GM23338 (cell line): ENCODE measurements around the gene TNFRSF11A. TPM values are rescaled to one million over a fixed set of nuclear protein-coding genes. Genes with fewer than 3 reads are reported as not detected.

ENCODE experiments used
- ATAC-seq: fragments of 200-7000 bp; cut with Tn5 transposase; 3 replicates; pipeline ENCODE4 v1.9.1; 2020
- DNase-seq: peaks from one replicate; pipeline ENCODE4 v3.0.0-alpha.2; 2015; ENCODE audit warnings: low spot score
- H2AFZ ChIP-seq: fragments of 200-600 bp; sonication (generic); 2 replicates; pipeline ENCODE4 v1.8.0; 2016; ENCODE audit warnings: antibody characterized with exemption, mild to moderate bottlenecking, moderate library complexity
- H3F3A ChIP-seq: fragments of 200-600 bp; sonication (generic); replicated peaks from 2 replicates; pipeline ENCODE4 v1.8.0; 2017; ENCODE audit warnings: antibody characterized with exemption, mixed run types, low read depth
- H3K27ac ChIP-seq: fragments of 200-600 bp; sonication (generic); 2 replicates; pipeline ENCODE4 v1.6.1; 2016; ENCODE audit warnings: low read depth
- H3K27me3 ChIP-seq: fragments of 200-600 bp; sonication (generic); 2 replicates; pipeline ENCODE4 v1.8.0; 2016; ENCODE audit warnings: mild to moderate bottlenecking, mixed run types, moderate library complexity; ENCODE audit not compliant: insufficient read depth
- H3K36me3 ChIP-seq: fragments of 200-600 bp; sonication (generic); 2 replicates; pipeline ENCODE4 v1.8.0; 2016; ENCODE audit warnings: mild to moderate bottlenecking; ENCODE audit not compliant: insufficient read depth
- H3K4me1 ChIP-seq: fragments of 200-600 bp; sonication (generic); 2 replicates; pipeline ENCODE4 v1.8.0; 2016; ENCODE audit warnings: mild to moderate bottlenecking, moderate library complexity; ENCODE audit not compliant: insufficient read depth
- H3K4me2 ChIP-seq: fragments of 200-600 bp; sonication (generic); 2 replicates; pipeline ENCODE4 v1.7.1; 2017; ENCODE audit warnings: mixed run types
- H3K4me3 ChIP-seq: fragments of 200-600 bp; sonication (generic); 2 replicates; pipeline ENCODE4 v1.6.1; 2016; ENCODE audit warnings: mixed run types
- H3K79me2 ChIP-seq: fragments of 200-600 bp; sonication (generic); replicated peaks from 2 replicates; pipeline ENCODE4 v1.8.0; 2017; ENCODE audit warnings: mild to moderate bottlenecking; ENCODE audit not compliant: insufficient read depth
- H3K9me2 ChIP-seq: fragments of 200-600 bp; sonication (generic); 2 replicates; pipeline ENCODE4 v1.8.0; 2017; ENCODE audit not compliant: insufficient read depth
- H4K20me1 ChIP-seq: fragments of 200-600 bp; sonication (generic); replicated peaks from 2 replicates; pipeline ENCODE4 v1.8.0; 2017; ENCODE audit warnings: mild to moderate bottlenecking; ENCODE audit not compliant: insufficient read depth
- H3K27ac Mint-ChIP-seq: 2 replicates; pipeline ENCODE4 v1.8.0; 2020; ENCODE audit warnings: inconsistent platforms, mild to moderate bottlenecking, moderate library complexity, mixed read lengths
- H3K27me3 Mint-ChIP-seq: 3 replicates; pipeline ENCODE4 v1.8.0; 2022; ENCODE audit warnings: low read depth, mild to moderate bottlenecking, moderate library complexity, mixed read lengths, inconsistent platforms; ENCODE audit not compliant: insufficient read depth, poor library complexity
- H3K36me3 Mint-ChIP-seq: 3 replicates; pipeline ENCODE4 v1.8.0; 2021; ENCODE audit warnings: low read depth, mild to moderate bottlenecking, inconsistent platforms, moderate library complexity, mixed read lengths
- H3K4me1 Mint-ChIP-seq: 3 replicates; pipeline ENCODE4 v1.8.0; 2020; ENCODE audit warnings: mild to moderate bottlenecking, inconsistent platforms, mixed read lengths
- H3K4me3 Mint-ChIP-seq: 3 replicates; pipeline ENCODE4 v1.8.0; 2021; ENCODE audit warnings: moderate library complexity, mild to moderate bottlenecking, inconsistent platforms, mixed read lengths
- H3K9me3 Mint-ChIP-seq: 3 replicates; pipeline ENCODE4 v1.8.0; 2020; ENCODE audit warnings: moderate library complexity, mild to moderate bottlenecking, inconsistent platforms, mixed read lengths
- CREB1 ChIP-seq: fragments of 250-450 bp; sonication (Bioruptor Pico); IDR thresholded peaks from 2 replicates; pipeline ENCODE4 v1.5.0; 2020; ENCODE audit warnings: low read depth, mild to moderate bottlenecking, moderate library complexity
- EZH2phosphoT487 ChIP-seq: fragments of 200-600 bp; sonication (generic); IDR thresholded peaks from one replicate; pipeline ENCODE4 v1.8.1; 2018; ENCODE audit warnings: antibody characterized with exemption; ENCODE audit not compliant: unreplicated experiment
- JUNB ChIP-seq: IDR thresholded peaks from one replicate; pipeline ENCODE4 v1.6.1; 2016; ENCODE audit warnings: antibody characterized with exemption; ENCODE audit not compliant: unreplicated experiment
- NANOG ChIP-seq: IDR thresholded peaks from 2 replicates; pipeline ENCODE4 v1.6.1; 2016; ENCODE audit warnings: antibody characterized with exemption, borderline replicate concordance
- STAT1 ChIP-seq: IDR thresholded peaks from one replicate; pipeline ENCODE4 v1.6.1; 2016; ENCODE audit warnings: antibody characterized with exemption; ENCODE audit not compliant: unreplicated experiment
- ZNF114 ChIP-seq: fragments of 250-450 bp; sonication (Bioruptor Pico); IDR thresholded peaks from 2 replicates; pipeline ENCODE4 v1.5.0; 2020; ENCODE audit warnings: mild to moderate bottlenecking, moderate library complexity
- polyA plus RNA-seq: library from polyadenylated mRNA; unstranded; fragments of >200 nt; fragmentation: Nextera tagmentation; extraction: Ambion mirVana; gene quantifications from 2 replicates; pipeline ENCODE4 v1.2.1, GENCODE V29; 2016
- total RNA-seq: library from RNA; depleted of rRNA; stranded (reverse); fragments of >200 nt; shearing (Covaris generic); gene quantifications from 2 replicates; pipeline ENCODE4 v1.2.3, GENCODE V29; 2014
- TF ChIP-seq, protein P1 (sequence below), 2 experiments: fragments of 200-600 bp in 1 of 2; sonication (generic) in 1 of 2; conservative IDR thresholded peaks; 2 replicates each; pipeline versions ENCODE4 v1.5.1 to v1.6.1; 2016 to 2017; ENCODE audit warnings: antibody characterized with exemption in 2 of 2, low read depth in 2 of 2, mild to moderate bottlenecking in 2 of 2, moderate library complexity in 1 of 2
- TF ChIP-seq, protein P2 (sequence below): fragments of 250-450 bp; sonication (Bioruptor Pico); IDR thresholded peaks from 2 replicates; pipeline ENCODE4 v1.5.0; 2020; ENCODE audit warnings: mild to moderate bottlenecking, moderate library complexity

TNFRSF11A gene
- total and polyA plus RNA-seq, 2 experiments from 2014 or later: 3.8 to 7.3 TPM

DNA sequence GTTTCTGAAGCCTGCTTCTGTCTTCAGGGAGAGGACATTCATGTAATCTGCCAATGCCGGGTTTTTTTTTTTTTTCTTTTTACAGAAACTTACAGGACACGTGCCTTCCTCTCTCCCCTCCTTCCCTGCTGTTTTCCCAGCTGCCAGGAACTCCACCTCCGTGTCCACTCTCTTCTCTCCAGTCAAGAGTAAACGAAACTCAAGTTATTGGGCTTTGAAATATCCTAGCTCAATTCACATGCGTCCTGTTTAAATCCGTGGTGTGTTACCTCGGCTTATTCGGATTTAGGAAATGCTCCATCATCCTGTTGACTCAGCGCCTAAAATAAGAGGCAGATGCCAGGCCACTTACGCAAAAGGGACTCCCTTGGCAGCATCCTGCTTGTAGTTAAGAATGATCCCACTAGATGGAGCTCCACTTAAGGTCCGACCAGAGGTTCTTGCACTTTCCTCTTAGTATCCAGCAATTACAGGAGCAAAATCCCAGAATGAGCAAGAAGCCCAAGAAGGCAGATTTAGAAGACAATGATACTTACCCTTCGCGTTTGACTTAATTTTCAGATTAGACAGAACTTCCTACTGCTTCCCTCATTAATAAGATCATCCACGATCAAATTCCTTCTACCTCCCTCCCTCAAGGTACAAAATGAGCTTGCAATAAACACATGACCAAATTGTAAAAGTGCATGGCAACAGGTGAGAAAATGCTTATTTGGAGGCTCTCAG is 100.5 kb downstream of the TNFRSF11A start:
- no peaks in the 10 kb centered on the region for H3F3A ChIP-seq
- peak overlapping the region; percentile 66 for H3K4me2 ChIP-seq
- Mint-ChIP-seq H3K27me3 (peaks cover 1% of the 10 kb centered on the region), H3K4me1 (peaks cover 16% of the 10 kb centered on the region), H3K9me3 (peaks cover 8% of the 10 kb centered on the region), H3K36me3 (peaks cover 7% of the 10 kb centered on the region; the same call in 1 of the 3 replicates), H3K4me3 (peak overlapping the region; percentile 77), H3K27ac (peak overlapping the region; percentile 93)
- no peaks in the 10 kb centered on the region for H3K79me2 ChIP-seq
- H3K36me3 ChIP-seq: no peaks in the 10 kb centered on the region; the same call in 1 of the 2 replicates
- H3K27me3 ChIP-seq: no peaks in the 10 kb centered on the region
- peak; percentile 94 for ATAC-seq
- peak overlapping the region; percentile 45 for H3K4me3 ChIP-seq
- H3K27ac ChIP-seq: no peak overlapping the region
- TF ChIP-seq EZH2phosphoT487: no peak
- TF ChIP-seq STAT1: no peak
- TF ChIP-seq ZNF114: no peak
- TF ChIP-seq, protein P1, sequence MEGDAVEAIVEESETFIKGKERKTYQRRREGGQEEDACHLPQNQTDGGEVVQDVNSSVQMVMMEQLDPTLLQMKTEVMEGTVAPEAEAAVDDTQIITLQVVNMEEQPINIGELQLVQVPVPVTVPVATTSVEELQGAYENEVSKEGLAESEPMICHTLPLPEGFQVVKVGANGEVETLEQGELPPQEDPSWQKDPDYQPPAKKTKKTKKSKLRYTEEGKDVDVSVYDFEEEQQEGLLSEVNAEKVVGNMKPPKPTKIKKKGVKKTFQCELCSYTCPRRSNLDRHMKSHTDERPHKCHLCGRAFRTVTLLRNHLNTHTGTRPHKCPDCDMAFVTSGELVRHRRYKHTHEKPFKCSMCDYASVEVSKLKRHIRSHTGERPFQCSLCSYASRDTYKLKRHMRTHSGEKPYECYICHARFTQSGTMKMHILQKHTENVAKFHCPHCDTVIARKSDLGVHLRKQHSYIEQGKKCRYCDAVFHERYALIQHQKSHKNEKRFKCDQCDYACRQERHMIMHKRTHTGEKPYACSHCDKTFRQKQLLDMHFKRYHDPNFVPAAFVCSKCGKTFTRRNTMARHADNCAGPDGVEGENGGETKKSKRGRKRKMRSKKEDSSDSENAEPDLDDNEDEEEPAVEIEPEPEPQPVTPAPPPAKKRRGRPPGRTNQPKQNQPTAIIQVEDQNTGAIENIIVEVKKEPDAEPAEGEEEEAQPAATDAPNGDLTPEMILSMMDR (conservative IDR thresholded peaks at IDR 0.05; ENCODE audit: low read depth in 2 of 2): peak; percentile 85 to 87
- no peak for TF ChIP-seq CREB1 (CRISPR knock-in tag)
- TF ChIP-seq, protein P2, sequence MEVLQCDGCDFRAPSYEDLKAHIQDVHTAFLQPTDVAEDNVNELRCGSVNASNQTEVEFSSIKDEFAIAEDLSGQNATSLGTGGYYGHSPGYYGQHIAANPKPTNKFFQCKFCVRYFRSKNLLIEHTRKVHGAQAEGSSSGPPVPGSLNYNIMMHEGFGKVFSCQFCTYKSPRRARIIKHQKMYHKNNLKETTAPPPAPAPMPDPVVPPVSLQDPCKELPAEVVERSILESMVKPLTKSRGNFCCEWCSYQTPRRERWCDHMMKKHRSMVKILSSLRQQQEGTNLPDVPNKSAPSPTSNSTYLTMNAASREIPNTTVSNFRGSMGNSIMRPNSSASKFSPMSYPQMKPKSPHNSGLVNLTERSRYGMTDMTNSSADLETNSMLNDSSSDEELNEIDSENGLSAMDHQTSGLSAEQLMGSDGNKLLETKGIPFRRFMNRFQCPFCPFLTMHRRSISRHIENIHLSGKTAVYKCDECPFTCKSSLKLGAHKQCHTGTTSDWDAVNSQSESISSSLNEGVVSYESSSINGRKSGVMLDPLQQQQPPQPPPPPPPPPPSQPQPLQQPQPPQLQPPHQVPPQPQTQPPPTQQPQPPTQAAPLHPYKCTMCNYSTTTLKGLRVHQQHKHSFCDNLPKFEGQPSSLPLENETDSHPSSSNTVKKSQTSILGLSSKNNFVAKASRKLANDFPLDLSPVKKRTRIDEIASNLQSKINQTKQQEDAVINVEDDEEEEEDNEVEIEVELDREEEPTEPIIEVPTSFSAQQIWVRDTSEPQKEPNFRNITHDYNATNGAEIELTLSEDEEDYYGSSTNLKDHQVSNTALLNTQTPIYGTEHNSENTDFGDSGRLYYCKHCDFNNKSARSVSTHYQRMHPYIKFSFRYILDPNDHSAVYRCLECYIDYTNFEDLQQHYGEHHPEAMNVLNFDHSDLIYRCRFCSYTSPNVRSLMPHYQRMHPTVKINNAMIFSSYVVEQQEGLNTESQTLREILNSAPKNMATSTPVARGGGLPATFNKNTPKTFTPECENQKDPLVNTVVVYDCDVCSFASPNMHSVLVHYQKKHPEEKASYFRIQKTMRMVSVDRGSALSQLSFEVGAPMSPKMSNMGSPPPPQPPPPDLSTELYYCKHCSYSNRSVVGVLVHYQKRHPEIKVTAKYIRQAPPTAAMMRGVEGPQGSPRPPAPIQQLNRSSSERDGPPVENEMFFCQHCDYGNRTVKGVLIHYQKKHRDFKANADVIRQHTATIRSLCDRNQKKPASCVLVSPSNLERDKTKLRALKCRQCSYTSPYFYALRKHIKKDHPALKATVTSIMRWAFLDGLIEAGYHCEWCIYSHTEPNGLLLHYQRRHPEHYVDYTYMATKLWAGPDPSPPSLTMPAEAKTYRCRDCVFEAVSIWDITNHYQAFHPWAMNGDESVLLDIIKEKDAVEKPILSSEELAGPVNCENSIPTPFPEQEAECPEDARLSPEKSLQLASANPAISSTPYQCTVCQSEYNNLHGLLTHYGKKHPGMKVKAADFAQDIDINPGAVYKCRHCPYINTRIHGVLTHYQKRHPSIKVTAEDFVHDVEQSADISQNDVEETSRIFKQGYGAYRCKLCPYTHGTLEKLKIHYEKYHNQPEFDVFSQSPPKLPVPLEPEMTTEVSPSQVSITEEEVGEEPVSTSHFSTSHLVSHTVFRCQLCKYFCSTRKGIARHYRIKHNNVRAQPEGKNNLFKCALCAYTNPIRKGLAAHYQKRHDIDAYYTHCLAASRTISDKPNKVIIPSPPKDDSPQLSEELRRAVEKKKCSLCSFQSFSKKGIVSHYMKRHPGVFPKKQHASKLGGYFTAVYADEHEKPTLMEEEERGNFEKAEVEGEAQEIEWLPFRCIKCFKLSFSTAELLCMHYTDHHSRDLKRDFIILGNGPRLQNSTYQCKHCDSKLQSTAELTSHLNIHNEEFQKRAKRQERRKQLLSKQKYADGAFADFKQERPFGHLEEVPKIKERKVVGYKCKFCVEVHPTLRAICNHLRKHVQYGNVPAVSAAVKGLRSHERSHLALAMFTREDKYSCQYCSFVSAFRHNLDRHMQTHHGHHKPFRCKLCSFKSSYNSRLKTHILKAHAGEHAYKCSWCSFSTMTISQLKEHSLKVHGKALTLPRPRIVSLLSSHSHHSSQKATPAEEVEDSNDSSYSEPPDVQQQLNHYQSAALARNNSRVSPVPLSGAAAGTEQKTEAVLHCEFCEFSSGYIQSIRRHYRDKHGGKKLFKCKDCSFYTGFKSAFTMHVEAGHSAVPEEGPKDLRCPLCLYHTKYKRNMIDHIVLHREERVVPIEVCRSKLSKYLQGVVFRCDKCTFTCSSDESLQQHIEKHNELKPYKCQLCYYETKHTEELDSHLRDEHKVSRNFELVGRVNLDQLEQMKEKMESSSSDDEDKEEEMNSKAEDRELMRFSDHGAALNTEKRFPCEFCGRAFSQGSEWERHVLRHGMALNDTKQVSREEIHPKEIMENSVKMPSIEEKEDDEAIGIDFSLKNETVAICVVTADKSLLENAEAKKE (CRISPR knock-in tag): no peak
- TF ChIP-seq NANOG: no peak
- TF ChIP-seq JUNB: no peak
- no peaks in the 10 kb centered on the region for H4K20me1 ChIP-seq
- peaks cover 3% of the 10 kb centered on the region; the same call in 1 of the 2 replicates for H3K4me1 ChIP-seq
- H2AFZ ChIP-seq: peak overlapping the region; percentile 56
- peak; percentile 96 for DNase-seq
- no peaks in the 10 kb centered on the region for H3K9me2 ChIP-seq
